ENCODE measurements around the gene LRRC2. TPM values are rescaled to one million over a fixed set of nuclear protein-coding genes. Genes with fewer than 3 reads are reported as not detected.

The LRRC2 gene
- total and polyA plus RNA-seq, 2 donors (not counting 3 experiments of a cell fraction or from before 2014, with no cell fraction given), result 0.14 to 0.73 TPM

GRCh38 chr3:46478341-46478740, 87.8 kb downstream of the LRRC2 start:
- H3K4me3 ChIP-seq (replicated peaks in 1 of 3; ENCODE audit: insufficient read depth in 1 of 3, low read depth in 1 of 3, low read length in 3 of 3), result no peak overlapping the region
- dilution Hi-C loops (cut with MboI; ENCODE audit: extremely low pct_ligation_motif_present, low sequenced_read_pairs) (no loop called here), intact Hi-C loops (cut with micrococcal nuclease) (no loop called here)
- CTCF ChIA-PET, result no interaction called here
- H3K4me2 ChIP-seq (ENCODE audit: insufficient read depth, low read length), result no peak overlapping the region
- H4K20me1 ChIP-seq (replicated peaks; ENCODE audit: control insufficient read depth, extremely low read depth, insufficient read depth, low read length), result no peaks in the 10 kb centered on the region
- POLR2A ChIA-PET, result no interaction called here
- H3K27me3 ChIP-seq (ENCODE audit: control insufficient read depth in 2 of 2, insufficient read depth in 2 of 2, low read length in 2 of 2), result peaks cover 5 to 8% of the 10 kb centered on the region in 2 experiments
- H2AFZ ChIP-seq (ENCODE audit: low read depth, low read length), result no peak overlapping the region
- BruUV-seq (replicated peaks), result no TSS peak
- no peak overlapping the region for H3K9ac ChIP-seq (replicated peaks; ENCODE audit: extremely low read depth, insufficient read depth, low read length)
- no peak for DNase-seq (ENCODE audit: low read depth, low spot score)
- H3K9me3 ChIP-seq (replicated peaks; ENCODE audit: control insufficient read depth, insufficient read depth, low read length), result no peaks in the 10 kb centered on the region
- FAIRE-seq, result no peak
- no peak overlapping the region for H3K27ac ChIP-seq (ENCODE audit: insufficient read depth, low read depth, low read length)
- no peaks in the 10 kb centered on the region for H3K36me3 ChIP-seq (ENCODE audit: control insufficient read depth in 2 of 2, extremely low read depth in 1 of 2, insufficient read depth in 2 of 2, low read length in 2 of 2)
- H3K4me1 ChIP-seq (ENCODE audit: control insufficient read depth, extremely low read depth, insufficient read depth, low read length), result no peaks in the 10 kb centered on the region
- TF ChIP-seq GATA2 (IDR thresholded peaks at IDR 0.05; ENCODE audit: insufficient read depth, insufficient read length, low read depth, low read length) (no peak), FOS (IDR thresholded peaks at IDR 0.05; ENCODE audit: borderline replicate concordance, insufficient read depth, low read length) (no peak), MYC (IDR thresholded peaks at IDR 0.05; ENCODE audit: low read depth, low read length) (no peak), MAX (IDR thresholded peaks at IDR 0.05; ENCODE audit: insufficient read depth, insufficient read length) (no peak)
- no peaks in the 10 kb centered on the region for H3K9me1 ChIP-seq (replicated peaks; ENCODE audit: control insufficient read depth, extremely low read depth, insufficient read depth, low read length)
- no peaks in the 10 kb centered on the region for H3K79me2 ChIP-seq (ENCODE audit: control insufficient read depth, insufficient read depth, low read length)

GRCh38 chr3:46477756-46478155, 88.3 kb downstream of the LRRC2 start:
- no peak overlapping the region for H3K4me3 ChIP-seq (replicated peaks in 1 of 3; ENCODE audit: insufficient read depth in 1 of 3, low read depth in 1 of 3, low read length in 3 of 3)
- no peaks in the 10 kb centered on the region for H3K4me1 ChIP-seq (ENCODE audit: control insufficient read depth, extremely low read depth, insufficient read depth, low read length)
- H3K79me2 ChIP-seq (ENCODE audit: control insufficient read depth, insufficient read depth, low read length), result no peaks in the 10 kb centered on the region
- H3K9ac ChIP-seq (replicated peaks; ENCODE audit: extremely low read depth, insufficient read depth, low read length), result no peak overlapping the region
- H3K9me1 ChIP-seq (replicated peaks; ENCODE audit: control insufficient read depth, extremely low read depth, insufficient read depth, low read length), result no peaks in the 10 kb centered on the region
- H3K27ac ChIP-seq (ENCODE audit: insufficient read depth, low read depth, low read length), result no peak overlapping the region
- no peaks in the 10 kb centered on the region for H3K9me3 ChIP-seq (replicated peaks; ENCODE audit: control insufficient read depth, insufficient read depth, low read length)
- no peak for DNase-seq (ENCODE audit: low read depth, low spot score)
- TF ChIP-seq POLR2A (IDR thresholded peaks at IDR 0.05; ENCODE audit: low read depth, low read length) (no peak), MYC (IDR thresholded peaks at IDR 0.05; ENCODE audit: low read depth, low read length) (no peak), JUN (IDR thresholded peaks at IDR 0.05; ENCODE audit: borderline replicate concordance, insufficient read depth, insufficient read length, low read depth) (no peak), EZH2 (IDR thresholded peaks at IDR 0.05; ENCODE audit: borderline replicate concordance, low read depth, low read length, severe bottlenecking) (no peak), POLR2AphosphoS5 (IDR thresholded peaks at IDR 0.05; ENCODE audit: insufficient read depth, low read depth, low read length) (no peak)
- no TSS peak for BruUV-seq (replicated peaks)
- no peaks in the 10 kb centered on the region for H4K20me1 ChIP-seq (replicated peaks; ENCODE audit: control insufficient read depth, extremely low read depth, insufficient read depth, low read length)
- ChIA-PET POLR2A (no interaction called here), CTCF (no interaction called here)
- FAIRE-seq, result no peak
- dilution Hi-C loops (cut with MboI; ENCODE audit: extremely low pct_ligation_motif_present, low sequenced_read_pairs), result no loop called here
- no peak overlapping the region for H3K4me2 ChIP-seq (ENCODE audit: insufficient read depth, low read length)
- intact Hi-C loops (cut with micrococcal nuclease), result no loop called here
- no peaks in the 10 kb centered on the region for H3K36me3 ChIP-seq (ENCODE audit: control insufficient read depth in 2 of 2, extremely low read depth in 1 of 2, insufficient read depth in 2 of 2, low read length in 2 of 2)
- H2AFZ ChIP-seq (ENCODE audit: low read depth, low read length), result no peak overlapping the region
- peaks cover 5 to 8% of the 10 kb centered on the region in 2 experiments for H3K27me3 ChIP-seq (ENCODE audit: control insufficient read depth in 2 of 2, insufficient read depth in 2 of 2, low read length in 2 of 2)
